PFSK-1 (cell line): ENCODE data around the gene FBXO28.

Experiments
- FOXP2 ChIP-seq: optimal IDR thresholded peaks from 2 replicates; pipeline ENCODE3; 2011; ENCODE audit warnings: borderline replicate concordance, control low read depth, inconsistent platforms; ENCODE audit not compliant: insufficient read depth; ENCODE audit errors: extremely low read length, extremely low read depth
- POLR2AphosphoS5 ChIP-seq: IDR thresholded peaks from 2 replicates; pipeline ENCODE4 v1.6.1; 2012; ENCODE audit warnings: low read depth, mild to moderate bottlenecking, control low read depth, low read length, moderate library complexity
- SIN3A ChIP-seq: IDR thresholded peaks from 2 replicates; pipeline ENCODE4 v1.6.1; 2012; ENCODE audit warnings: mild to moderate bottlenecking, low read length, moderate library complexity, borderline replicate concordance; ENCODE audit not compliant: insufficient read depth
- TAF1 ChIP-seq: IDR thresholded peaks from 2 replicates; pipeline ENCODE4 v1.6.1; 2012; ENCODE audit warnings: low read length, control low read depth, borderline replicate concordance; ENCODE audit not compliant: insufficient read depth
- TF ChIP-seq, protein P1 (sequence below), 2 experiments: IDR thresholded peaks; 2 replicates each; pipeline versions ENCODE4 v1.6.1 to v1.8.0; 2011 to 2012; ENCODE audit warnings: low read depth in 2 of 2, low read length in 2 of 2, control low read depth in 1 of 2, inconsistent platforms in 1 of 2, mild to moderate bottlenecking in 1 of 2, moderate library complexity in 1 of 2; ENCODE audit not compliant: insufficient read depth in 1 of 2

FBXO28 gene

GRCh38 chr1:224172229-224172628 lies 58.3 kb downstream of the FBXO28 start:
- TF ChIP-seq TAF1 (no peak), POLR2AphosphoS5 (no peak), FOXP2 (no peak), SIN3A (no peak)
- TF ChIP-seq, protein P1, sequence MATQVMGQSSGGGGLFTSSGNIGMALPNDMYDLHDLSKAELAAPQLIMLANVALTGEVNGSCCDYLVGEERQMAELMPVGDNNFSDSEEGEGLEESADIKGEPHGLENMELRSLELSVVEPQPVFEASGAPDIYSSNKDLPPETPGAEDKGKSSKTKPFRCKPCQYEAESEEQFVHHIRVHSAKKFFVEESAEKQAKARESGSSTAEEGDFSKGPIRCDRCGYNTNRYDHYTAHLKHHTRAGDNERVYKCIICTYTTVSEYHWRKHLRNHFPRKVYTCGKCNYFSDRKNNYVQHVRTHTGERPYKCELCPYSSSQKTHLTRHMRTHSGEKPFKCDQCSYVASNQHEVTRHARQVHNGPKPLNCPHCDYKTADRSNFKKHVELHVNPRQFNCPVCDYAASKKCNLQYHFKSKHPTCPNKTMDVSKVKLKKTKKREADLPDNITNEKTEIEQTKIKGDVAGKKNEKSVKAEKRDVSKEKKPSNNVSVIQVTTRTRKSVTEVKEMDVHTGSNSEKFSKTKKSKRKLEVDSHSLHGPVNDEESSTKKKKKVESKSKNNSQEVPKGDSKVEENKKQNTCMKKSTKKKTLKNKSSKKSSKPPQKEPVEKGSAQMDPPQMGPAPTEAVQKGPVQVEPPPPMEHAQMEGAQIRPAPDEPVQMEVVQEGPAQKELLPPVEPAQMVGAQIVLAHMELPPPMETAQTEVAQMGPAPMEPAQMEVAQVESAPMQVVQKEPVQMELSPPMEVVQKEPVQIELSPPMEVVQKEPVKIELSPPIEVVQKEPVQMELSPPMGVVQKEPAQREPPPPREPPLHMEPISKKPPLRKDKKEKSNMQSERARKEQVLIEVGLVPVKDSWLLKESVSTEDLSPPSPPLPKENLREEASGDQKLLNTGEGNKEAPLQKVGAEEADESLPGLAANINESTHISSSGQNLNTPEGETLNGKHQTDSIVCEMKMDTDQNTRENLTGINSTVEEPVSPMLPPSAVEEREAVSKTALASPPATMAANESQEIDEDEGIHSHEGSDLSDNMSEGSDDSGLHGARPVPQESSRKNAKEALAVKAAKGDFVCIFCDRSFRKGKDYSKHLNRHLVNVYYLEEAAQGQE (IDR thresholded peaks at IDR 0.05; ENCODE audit: insufficient read depth in 1 of 2, low read depth in 2 of 2, low read length in 2 of 2), result no peak

DNA sequence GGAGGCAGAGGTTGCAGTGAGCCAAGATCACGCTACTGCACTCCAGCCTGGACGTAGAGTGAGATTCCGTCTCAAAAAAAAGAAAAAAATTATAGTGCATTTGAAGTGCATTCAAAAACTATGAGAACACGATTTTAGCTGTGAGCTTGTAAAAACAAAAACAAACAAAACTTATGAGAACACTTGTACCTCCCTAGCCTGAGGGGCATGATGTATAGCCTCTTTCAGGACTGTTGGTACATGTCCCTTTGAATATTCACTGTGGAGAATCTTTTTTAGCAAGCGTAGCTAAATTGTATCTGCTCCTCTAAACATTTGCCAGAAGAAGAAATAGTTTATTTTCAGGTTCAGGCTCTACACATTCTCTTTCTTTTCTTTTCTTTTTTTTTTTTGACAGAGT lies 59.6 kb downstream of the FBXO28 start:
- TF ChIP-seq SIN3A, result no peak
- TF ChIP-seq TAF1, result no peak
- no peak for TF ChIP-seq POLR2AphosphoS5
- no peak for TF ChIP-seq FOXP2
- TF ChIP-seq, protein P1 (IDR thresholded peaks at IDR 0.05; ENCODE audit: insufficient read depth in 1 of 2, low read depth in 2 of 2, low read length in 2 of 2), result no peak

DNA sequence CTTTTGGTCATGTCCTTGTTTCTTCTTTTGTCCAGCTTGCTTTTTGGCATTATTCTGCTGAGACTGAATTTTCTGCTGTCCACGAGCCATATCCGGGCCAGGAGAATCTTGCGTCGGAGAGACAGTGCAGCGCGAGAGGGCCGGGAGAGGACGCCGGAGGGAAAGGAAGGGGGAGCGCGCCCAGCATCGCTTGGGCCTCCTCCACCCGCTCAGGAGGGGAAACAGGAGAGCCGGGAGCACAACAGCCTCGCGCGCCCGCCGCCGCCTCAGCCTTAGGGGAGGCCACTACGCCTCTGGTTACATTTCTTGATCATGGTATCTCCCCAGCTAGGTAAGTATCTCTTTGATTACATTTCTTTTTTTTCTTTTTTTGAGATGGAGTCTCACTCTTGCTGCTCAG lies 61.7 kb downstream of the FBXO28 start:
- TF ChIP-seq, protein P1 (IDR thresholded peaks at IDR 0.05; ENCODE audit: insufficient read depth in 1 of 2, low read depth in 2 of 2, low read length in 2 of 2), result no peak
- no peak for TF ChIP-seq SIN3A
- TF ChIP-seq TAF1, result no peak
- TF ChIP-seq FOXP2, result no peak
- TF ChIP-seq POLR2AphosphoS5, result no peak; the same call in 1 of the 2 replicates

DNA sequence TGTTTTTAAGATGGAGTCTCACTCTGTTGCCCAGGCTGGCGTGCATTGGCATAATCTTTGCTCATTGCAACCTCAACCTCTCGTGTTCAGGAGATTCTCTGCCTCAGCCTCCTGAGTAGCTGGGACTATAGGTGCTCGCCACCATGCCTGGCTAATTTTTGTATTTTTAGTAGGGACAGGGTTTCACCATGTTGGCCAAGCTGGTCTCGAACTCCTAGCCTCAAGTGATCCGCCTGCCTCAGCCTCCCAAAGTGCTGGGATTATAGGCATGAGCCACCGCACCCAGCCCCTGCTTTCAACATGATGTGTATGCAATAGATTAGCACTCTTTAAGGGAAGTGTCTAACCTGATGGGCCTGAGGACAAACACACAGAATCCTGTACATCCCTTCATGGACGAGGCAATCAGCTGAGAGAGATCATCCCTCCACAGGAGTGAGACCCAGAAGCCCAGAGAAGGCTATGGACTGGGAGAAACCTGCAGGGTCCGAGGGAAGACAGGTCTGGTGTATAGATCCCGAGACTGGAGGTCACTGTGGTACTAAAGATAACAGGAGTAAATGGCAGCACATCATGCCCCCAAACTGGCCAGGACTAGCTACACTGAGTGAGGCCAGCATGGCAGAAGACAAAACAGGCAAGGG lies 63.6 kb downstream of the FBXO28 start:
- TF ChIP-seq POLR2AphosphoS5, result no peak
- TF ChIP-seq FOXP2, result no peak
- TF ChIP-seq, protein P1 (IDR thresholded peaks at IDR 0.05; ENCODE audit: insufficient read depth in 1 of 2, low read depth in 2 of 2, low read length in 2 of 2), result no peak
- no peak for TF ChIP-seq TAF1
- TF ChIP-seq SIN3A, result no peak
